Measurements from ENCODE around the gene LRBA.

DNA sequence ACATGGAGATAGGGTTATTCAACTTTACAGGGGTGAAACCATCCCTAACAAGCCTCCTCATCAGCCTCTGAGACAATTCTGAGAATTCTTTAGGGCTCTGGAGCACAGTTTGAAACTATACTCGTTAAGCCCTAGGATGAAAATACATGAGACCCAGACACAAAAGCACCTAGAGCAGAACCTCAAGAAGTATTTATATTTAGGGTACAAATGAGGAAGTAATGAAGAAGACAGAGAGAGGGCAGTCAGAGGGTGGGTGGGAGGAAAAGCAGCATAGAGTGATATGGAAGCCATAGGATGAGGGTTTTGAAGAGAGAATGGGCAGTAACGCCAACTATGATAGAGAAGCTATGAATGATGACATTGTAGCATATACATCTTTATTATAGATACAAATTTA, 686.6 kb downstream of the LRBA start:
- TF ChIP-seq, protein P1, sequence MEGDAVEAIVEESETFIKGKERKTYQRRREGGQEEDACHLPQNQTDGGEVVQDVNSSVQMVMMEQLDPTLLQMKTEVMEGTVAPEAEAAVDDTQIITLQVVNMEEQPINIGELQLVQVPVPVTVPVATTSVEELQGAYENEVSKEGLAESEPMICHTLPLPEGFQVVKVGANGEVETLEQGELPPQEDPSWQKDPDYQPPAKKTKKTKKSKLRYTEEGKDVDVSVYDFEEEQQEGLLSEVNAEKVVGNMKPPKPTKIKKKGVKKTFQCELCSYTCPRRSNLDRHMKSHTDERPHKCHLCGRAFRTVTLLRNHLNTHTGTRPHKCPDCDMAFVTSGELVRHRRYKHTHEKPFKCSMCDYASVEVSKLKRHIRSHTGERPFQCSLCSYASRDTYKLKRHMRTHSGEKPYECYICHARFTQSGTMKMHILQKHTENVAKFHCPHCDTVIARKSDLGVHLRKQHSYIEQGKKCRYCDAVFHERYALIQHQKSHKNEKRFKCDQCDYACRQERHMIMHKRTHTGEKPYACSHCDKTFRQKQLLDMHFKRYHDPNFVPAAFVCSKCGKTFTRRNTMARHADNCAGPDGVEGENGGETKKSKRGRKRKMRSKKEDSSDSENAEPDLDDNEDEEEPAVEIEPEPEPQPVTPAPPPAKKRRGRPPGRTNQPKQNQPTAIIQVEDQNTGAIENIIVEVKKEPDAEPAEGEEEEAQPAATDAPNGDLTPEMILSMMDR (IDR thresholded peaks at IDR 0.05) = no peak
- TF ChIP-seq FOXM1 (IDR thresholded peaks at IDR 0.05; ENCODE audit: low read depth) = no peak
- TF ChIP-seq, protein P2, sequence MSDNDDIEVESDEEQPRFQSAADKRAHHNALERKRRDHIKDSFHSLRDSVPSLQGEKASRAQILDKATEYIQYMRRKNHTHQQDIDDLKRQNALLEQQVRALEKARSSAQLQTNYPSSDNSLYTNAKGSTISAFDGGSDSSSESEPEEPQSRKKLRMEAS (IDR thresholded peaks at IDR 0.05; ENCODE audit: low read depth) = no peak
- TF ChIP-seq, protein P3, sequence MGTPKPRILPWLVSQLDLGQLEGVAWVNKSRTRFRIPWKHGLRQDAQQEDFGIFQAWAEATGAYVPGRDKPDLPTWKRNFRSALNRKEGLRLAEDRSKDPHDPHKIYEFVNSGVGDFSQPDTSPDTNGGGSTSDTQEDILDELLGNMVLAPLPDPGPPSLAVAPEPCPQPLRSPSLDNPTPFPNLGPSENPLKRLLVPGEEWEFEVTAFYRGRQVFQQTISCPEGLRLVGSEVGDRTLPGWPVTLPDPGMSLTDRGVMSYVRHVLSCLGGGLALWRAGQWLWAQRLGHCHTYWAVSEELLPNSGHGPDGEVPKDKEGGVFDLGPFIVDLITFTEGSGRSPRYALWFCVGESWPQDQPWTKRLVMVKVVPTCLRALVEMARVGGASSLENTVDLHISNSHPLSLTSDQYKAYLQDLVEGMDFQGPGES (IDR thresholded peaks at IDR 0.05; ENCODE audit: low read depth, low read length) = no peak
- TF ChIP-seq, protein P4, sequence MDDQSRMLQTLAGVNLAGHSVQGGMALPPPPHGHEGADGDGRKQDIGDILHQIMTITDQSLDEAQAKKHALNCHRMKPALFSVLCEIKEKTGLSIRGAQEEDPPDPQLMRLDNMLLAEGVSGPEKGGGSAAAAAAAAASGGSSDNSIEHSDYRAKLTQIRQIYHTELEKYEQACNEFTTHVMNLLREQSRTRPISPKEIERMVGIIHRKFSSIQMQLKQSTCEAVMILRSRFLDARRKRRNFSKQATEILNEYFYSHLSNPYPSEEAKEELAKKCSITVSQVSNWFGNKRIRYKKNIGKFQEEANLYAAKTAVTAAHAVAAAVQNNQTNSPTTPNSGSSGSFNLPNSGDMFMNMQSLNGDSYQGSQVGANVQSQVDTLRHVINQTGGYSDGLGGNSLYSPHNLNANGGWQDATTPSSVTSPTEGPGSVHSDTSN (IDR thresholded peaks at IDR 0.05) = no peak
- no peak for TF ChIP-seq EP300 (IDR thresholded peaks at IDR 0.05; ENCODE audit: borderline replicate concordance in 1 of 2, low read depth in 1 of 2, low read length in 1 of 2)
- no peak for TF ChIP-seq YY1 (IDR thresholded peaks at IDR 0.05; ENCODE audit: low read depth)
- TF ChIP-seq, protein P5, sequence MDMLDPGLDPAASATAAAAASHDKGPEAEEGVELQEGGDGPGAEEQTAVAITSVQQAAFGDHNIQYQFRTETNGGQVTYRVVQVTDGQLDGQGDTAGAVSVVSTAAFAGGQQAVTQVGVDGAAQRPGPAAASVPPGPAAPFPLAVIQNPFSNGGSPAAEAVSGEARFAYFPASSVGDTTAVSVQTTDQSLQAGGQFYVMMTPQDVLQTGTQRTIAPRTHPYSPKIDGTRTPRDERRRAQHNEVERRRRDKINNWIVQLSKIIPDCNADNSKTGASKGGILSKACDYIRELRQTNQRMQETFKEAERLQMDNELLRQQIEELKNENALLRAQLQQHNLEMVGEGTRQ (IDR thresholded peaks at IDR 0.05; ENCODE audit: borderline replicate concordance, low read depth, low read length) = no peak
- no peak for TF ChIP-seq FOXJ3 (CRISPR knock-in tag; IDR thresholded peaks at IDR 0.05)
- TF ChIP-seq CHD2 (IDR thresholded peaks at IDR 0.05; ENCODE audit: low read length, partially characterized antibody) = no peak
- TF ChIP-seq RCOR1 (IDR thresholded peaks at IDR 0.05; ENCODE audit: low read length) = no peak
- no peak for TF ChIP-seq POLR2AphosphoS5 (IDR thresholded peaks at IDR 0.05; ENCODE audit: low read depth, low read length)
- no peak for TF ChIP-seq MXI1 (IDR thresholded peaks at IDR 0.05; ENCODE audit: low read depth, low read length)
- no peak for TF ChIP-seq TCF12 (IDR thresholded peaks at IDR 0.05)

All from SK-N-SH (cell line).